SK-N-SH (cell line): ENCODE results near the gene CCSER1.

Experiments
- EP300 ChIP-seq, 2 experiments: IDR thresholded peaks; 2 replicates each; pipeline versions ENCODE4 v1.4.0 to v1.6.1; 2012; ENCODE audit warnings: borderline replicate concordance in 1 of 2, low read depth in 1 of 2, low read length in 1 of 2
- FOXJ3 ChIP-seq: sonication (generic); formaldehyde crosslinking; IDR thresholded peaks from 2 replicates; pipeline ENCODE4 v1.5.1; 2020; ENCODE audit warnings: mild to moderate bottlenecking, missing genetic modification reagents
- NFIC ChIP-seq: IDR thresholded peaks from 2 replicates; pipeline ENCODE4 v1.4.0; 2012; ENCODE audit warnings: borderline replicate concordance
- NRF1 ChIP-seq: IDR thresholded peaks from 2 replicates; pipeline ENCODE4 v1.6.1; 2012; ENCODE audit warnings: low read depth, mild to moderate bottlenecking, low read length
- POLR2AphosphoS5 ChIP-seq: IDR thresholded peaks from 2 replicates; pipeline ENCODE4 v1.6.1; 2012; ENCODE audit warnings: low read depth, low read length
- RAD21 ChIP-seq: IDR thresholded peaks from 2 replicates; pipeline ENCODE4 v1.6.1; 2012; ENCODE audit warnings: mild to moderate bottlenecking, low read length
- RFX5 ChIP-seq: IDR thresholded peaks from 2 replicates; pipeline ENCODE4 v1.6.1; 2012; ENCODE audit warnings: mild to moderate bottlenecking, improper control_type of control experiment, low read length
- SIN3A ChIP-seq: IDR thresholded peaks from 2 replicates; pipeline ENCODE4 v1.6.1; 2012; ENCODE audit warnings: low read depth, mild to moderate bottlenecking, low read length, moderate library complexity, borderline replicate concordance
- TAF1 ChIP-seq: IDR thresholded peaks from 2 replicates; pipeline ENCODE4 v1.6.1; 2012; ENCODE audit warnings: low read depth, mild to moderate bottlenecking, low read length, moderate library complexity, borderline replicate concordance
- TEAD4 ChIP-seq: IDR thresholded peaks from 2 replicates; pipeline ENCODE4 v1.4.0; 2012; ENCODE audit warnings: mild to moderate bottlenecking, borderline replicate concordance; ENCODE audit not compliant: insufficient read depth
- TF ChIP-seq, protein P1 (sequence below): fragments of 200-600 bp; sonication (generic); IDR thresholded peaks from 2 replicates; pipeline ENCODE4 v1.6.1; 2017; ENCODE audit warnings: antibody characterized with exemption, mild to moderate bottlenecking, moderate library complexity
- TF ChIP-seq, protein P2 (sequence below): fragments of 150-350 bp; IDR thresholded peaks from 2 replicates; pipeline ENCODE4 v1.6.1; 2016; ENCODE audit warnings: mild to moderate bottlenecking, low read depth, low read length
- TF ChIP-seq, protein P3 (sequence below): IDR thresholded peaks from 2 replicates; pipeline ENCODE4; 2012
- TF ChIP-seq, protein P4 (sequence below): IDR thresholded peaks from 2 replicates; pipeline ENCODE4 v1.6.1; 2012; ENCODE audit warnings: mild to moderate bottlenecking, low read depth, low read length, moderate library complexity

DNA sequence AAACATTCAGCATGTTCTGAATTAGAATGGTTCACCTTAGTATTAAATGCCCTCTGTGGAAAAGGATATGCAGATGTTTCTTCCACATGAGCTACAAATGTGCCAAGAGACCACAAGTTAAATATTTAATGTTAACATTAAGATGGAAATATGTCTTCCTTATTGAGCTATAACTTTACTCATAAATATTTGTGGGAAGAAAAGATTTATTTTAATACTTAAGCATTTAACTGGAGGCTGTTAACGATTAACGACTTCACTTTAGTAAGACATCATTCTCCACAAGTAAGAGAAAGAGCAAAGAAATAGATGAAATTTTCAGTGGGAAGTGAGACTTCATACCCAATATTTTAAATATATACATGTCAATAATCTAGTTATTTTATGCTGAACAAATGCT, 1130.5 kb downstream of the CCSER1 start:
- TF ChIP-seq, protein P1, sequence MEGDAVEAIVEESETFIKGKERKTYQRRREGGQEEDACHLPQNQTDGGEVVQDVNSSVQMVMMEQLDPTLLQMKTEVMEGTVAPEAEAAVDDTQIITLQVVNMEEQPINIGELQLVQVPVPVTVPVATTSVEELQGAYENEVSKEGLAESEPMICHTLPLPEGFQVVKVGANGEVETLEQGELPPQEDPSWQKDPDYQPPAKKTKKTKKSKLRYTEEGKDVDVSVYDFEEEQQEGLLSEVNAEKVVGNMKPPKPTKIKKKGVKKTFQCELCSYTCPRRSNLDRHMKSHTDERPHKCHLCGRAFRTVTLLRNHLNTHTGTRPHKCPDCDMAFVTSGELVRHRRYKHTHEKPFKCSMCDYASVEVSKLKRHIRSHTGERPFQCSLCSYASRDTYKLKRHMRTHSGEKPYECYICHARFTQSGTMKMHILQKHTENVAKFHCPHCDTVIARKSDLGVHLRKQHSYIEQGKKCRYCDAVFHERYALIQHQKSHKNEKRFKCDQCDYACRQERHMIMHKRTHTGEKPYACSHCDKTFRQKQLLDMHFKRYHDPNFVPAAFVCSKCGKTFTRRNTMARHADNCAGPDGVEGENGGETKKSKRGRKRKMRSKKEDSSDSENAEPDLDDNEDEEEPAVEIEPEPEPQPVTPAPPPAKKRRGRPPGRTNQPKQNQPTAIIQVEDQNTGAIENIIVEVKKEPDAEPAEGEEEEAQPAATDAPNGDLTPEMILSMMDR, result no peak
- TF ChIP-seq TAF1, result no peak
- no peak for TF ChIP-seq EP300 (IDR thresholded peaks at IDR 0.05; ENCODE audit: borderline replicate concordance in 1 of 2, low read depth in 1 of 2, low read length in 1 of 2)
- no peak for TF ChIP-seq SIN3A
- TF ChIP-seq POLR2AphosphoS5, result no peak
- no peak for TF ChIP-seq FOXJ3 (CRISPR knock-in tag)
- TF ChIP-seq NFIC, result no peak
- TF ChIP-seq, protein P2, sequence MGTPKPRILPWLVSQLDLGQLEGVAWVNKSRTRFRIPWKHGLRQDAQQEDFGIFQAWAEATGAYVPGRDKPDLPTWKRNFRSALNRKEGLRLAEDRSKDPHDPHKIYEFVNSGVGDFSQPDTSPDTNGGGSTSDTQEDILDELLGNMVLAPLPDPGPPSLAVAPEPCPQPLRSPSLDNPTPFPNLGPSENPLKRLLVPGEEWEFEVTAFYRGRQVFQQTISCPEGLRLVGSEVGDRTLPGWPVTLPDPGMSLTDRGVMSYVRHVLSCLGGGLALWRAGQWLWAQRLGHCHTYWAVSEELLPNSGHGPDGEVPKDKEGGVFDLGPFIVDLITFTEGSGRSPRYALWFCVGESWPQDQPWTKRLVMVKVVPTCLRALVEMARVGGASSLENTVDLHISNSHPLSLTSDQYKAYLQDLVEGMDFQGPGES, result no peak
- TF ChIP-seq, protein P3, sequence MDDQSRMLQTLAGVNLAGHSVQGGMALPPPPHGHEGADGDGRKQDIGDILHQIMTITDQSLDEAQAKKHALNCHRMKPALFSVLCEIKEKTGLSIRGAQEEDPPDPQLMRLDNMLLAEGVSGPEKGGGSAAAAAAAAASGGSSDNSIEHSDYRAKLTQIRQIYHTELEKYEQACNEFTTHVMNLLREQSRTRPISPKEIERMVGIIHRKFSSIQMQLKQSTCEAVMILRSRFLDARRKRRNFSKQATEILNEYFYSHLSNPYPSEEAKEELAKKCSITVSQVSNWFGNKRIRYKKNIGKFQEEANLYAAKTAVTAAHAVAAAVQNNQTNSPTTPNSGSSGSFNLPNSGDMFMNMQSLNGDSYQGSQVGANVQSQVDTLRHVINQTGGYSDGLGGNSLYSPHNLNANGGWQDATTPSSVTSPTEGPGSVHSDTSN, result no peak
- no peak for TF ChIP-seq RAD21
- no peak for TF ChIP-seq NRF1
- TF ChIP-seq, protein P4, sequence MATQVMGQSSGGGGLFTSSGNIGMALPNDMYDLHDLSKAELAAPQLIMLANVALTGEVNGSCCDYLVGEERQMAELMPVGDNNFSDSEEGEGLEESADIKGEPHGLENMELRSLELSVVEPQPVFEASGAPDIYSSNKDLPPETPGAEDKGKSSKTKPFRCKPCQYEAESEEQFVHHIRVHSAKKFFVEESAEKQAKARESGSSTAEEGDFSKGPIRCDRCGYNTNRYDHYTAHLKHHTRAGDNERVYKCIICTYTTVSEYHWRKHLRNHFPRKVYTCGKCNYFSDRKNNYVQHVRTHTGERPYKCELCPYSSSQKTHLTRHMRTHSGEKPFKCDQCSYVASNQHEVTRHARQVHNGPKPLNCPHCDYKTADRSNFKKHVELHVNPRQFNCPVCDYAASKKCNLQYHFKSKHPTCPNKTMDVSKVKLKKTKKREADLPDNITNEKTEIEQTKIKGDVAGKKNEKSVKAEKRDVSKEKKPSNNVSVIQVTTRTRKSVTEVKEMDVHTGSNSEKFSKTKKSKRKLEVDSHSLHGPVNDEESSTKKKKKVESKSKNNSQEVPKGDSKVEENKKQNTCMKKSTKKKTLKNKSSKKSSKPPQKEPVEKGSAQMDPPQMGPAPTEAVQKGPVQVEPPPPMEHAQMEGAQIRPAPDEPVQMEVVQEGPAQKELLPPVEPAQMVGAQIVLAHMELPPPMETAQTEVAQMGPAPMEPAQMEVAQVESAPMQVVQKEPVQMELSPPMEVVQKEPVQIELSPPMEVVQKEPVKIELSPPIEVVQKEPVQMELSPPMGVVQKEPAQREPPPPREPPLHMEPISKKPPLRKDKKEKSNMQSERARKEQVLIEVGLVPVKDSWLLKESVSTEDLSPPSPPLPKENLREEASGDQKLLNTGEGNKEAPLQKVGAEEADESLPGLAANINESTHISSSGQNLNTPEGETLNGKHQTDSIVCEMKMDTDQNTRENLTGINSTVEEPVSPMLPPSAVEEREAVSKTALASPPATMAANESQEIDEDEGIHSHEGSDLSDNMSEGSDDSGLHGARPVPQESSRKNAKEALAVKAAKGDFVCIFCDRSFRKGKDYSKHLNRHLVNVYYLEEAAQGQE, result no peak
- no peak for TF ChIP-seq TEAD4
- TF ChIP-seq RFX5, result no peak
